Liver (tissue), 9 donors: ENCODE results near the gene MAP1LC3B. TPM values are rescaled to one million over a fixed set of nuclear protein-coding genes. Genes with fewer than 3 reads are reported as not detected.
"Not testable (repeated sequence)": the region's sequence is repeated elsewhere in the genome, so short reads cannot be mapped to it uniquely, and the experiment has no call there.

Experiments used
- DNase-seq: peaks from one replicate; pipeline ENCODE4 v3.0.0-alpha.2; 2017; ENCODE audit warnings: low spot score
- H3K27ac ChIP-seq, 2 donors: one replicate each; pipeline ENCODE4 v1.7.0; 2013; ENCODE audit warnings: inconsistent platforms in 2 of 2, low read length in 2 of 2, control low read depth in 1 of 2, low read depth in 1 of 2, mild to moderate bottlenecking in 1 of 2
- H3K27me3 ChIP-seq, 4 donors: one replicate each; pipeline versions ENCODE4 v1.6.1 to v1.7.0; 2013; ENCODE audit warnings: low read length in 3 of 4, inconsistent platforms in 1 of 4, mild to moderate bottlenecking in 1 of 4, moderate library complexity in 1 of 4; ENCODE audit not compliant: control insufficient read depth in 4 of 4, insufficient read depth in 4 of 4
- H3K36me3 ChIP-seq, 4 donors: one replicate each; pipeline versions ENCODE4 v1.6.1 to v1.7.0; 2013; ENCODE audit warnings: low read length in 3 of 4, mild to moderate bottlenecking in 3 of 4, low read depth in 1 of 4, moderate library complexity in 1 of 4; ENCODE audit not compliant: control insufficient read depth in 4 of 4, insufficient read depth in 3 of 4
- H3K4me1 ChIP-seq, 4 donors: one replicate each; pipeline versions ENCODE4 v1.6.1 to v1.7.0; 2013; ENCODE audit warnings: low read length in 3 of 4, mild to moderate bottlenecking in 3 of 4, moderate library complexity in 1 of 4; ENCODE audit not compliant: control insufficient read depth in 4 of 4, insufficient read depth in 4 of 4
- H3K4me3 ChIP-seq, 3 donors: one replicate each; pipeline versions ENCODE4 v1.6.1 to v1.7.0; 2013; ENCODE audit warnings: low read length in 3 of 3, control low read depth in 1 of 3, low read depth in 1 of 3, mild to moderate bottlenecking in 1 of 3
- H3K9ac ChIP-seq, 2 donors: one replicate each; pipeline ENCODE4 v1.7.0; 2013; ENCODE audit warnings: low read length in 2 of 2, mild to moderate bottlenecking in 2 of 2, moderate library complexity in 2 of 2, control low read depth in 1 of 2, low read depth in 1 of 2
- H3K9me3 ChIP-seq, 4 donors: one replicate each; pipeline versions ENCODE4 v1.6.1 to v1.7.0; 2013; ENCODE audit warnings: low read length in 3 of 4; ENCODE audit not compliant: control insufficient read depth in 4 of 4
- ATF3 ChIP-seq: IDR thresholded peaks from 2 replicates; pipeline ENCODE4 v1.6.1; 2016; ENCODE audit warnings: antibody characterized with exemption
- EGR1 ChIP-seq, 2 donors: IDR thresholded peaks; 2 replicates each; pipeline ENCODE4 v1.6.1; 2016 to 2018; ENCODE audit warnings: antibody characterized with exemption in 2 of 2, low read depth in 2 of 2
- FOXA1 ChIP-seq: IDR thresholded peaks from 2 replicates; pipeline ENCODE4 v1.6.1; 2016; ENCODE audit warnings: antibody characterized with exemption
- FOXA2 ChIP-seq: IDR thresholded peaks from 2 replicates; pipeline ENCODE4 v1.6.1; 2016; ENCODE audit warnings: antibody characterized with exemption
- HNF4A ChIP-seq, 2 donors: conservative IDR thresholded peaks; 2 replicates each; pipeline ENCODE4 v1.6.1; 2016; ENCODE audit warnings: antibody characterized with exemption in 2 of 2, mild to moderate bottlenecking in 2 of 2
- HNF4G ChIP-seq: IDR thresholded peaks from 2 replicates; pipeline ENCODE4 v1.6.1; 2016; ENCODE audit warnings: antibody characterized with exemption
- MAX ChIP-seq: IDR thresholded peaks from 2 replicates; pipeline ENCODE4 v1.6.1; 2016; ENCODE audit warnings: antibody characterized with exemption
- NR2F2 ChIP-seq: IDR thresholded peaks from 2 replicates; pipeline ENCODE4 v1.6.1; 2016; ENCODE audit warnings: antibody characterized with exemption
- RAD21 ChIP-seq, 2 donors: IDR thresholded peaks; 2 replicates each; pipeline ENCODE4 v1.6.1; 2016; ENCODE audit warnings: antibody characterized with exemption in 2 of 2, mild to moderate bottlenecking in 2 of 2
- REST ChIP-seq: IDR thresholded peaks from 2 replicates; pipeline ENCODE4 v1.6.1; 2016; ENCODE audit warnings: antibody characterized with exemption, mild to moderate bottlenecking
- RXRA ChIP-seq, 2 donors: IDR thresholded peaks; 2 replicates each; pipeline ENCODE4 v1.6.1; 2017 to 2018; ENCODE audit warnings: antibody characterized with exemption in 2 of 2, mild to moderate bottlenecking in 1 of 2
- SP1 ChIP-seq: IDR thresholded peaks from 2 replicates; pipeline ENCODE4 v1.6.1; 2018; ENCODE audit warnings: antibody characterized with exemption, mild to moderate bottlenecking
- ZBTB33 ChIP-seq: IDR thresholded peaks from 2 replicates; pipeline ENCODE4 v1.6.1; 2016; ENCODE audit warnings: antibody characterized with exemption
- WGBS: extraction: QIAGEN DNeasy Blood & Tissue Kit; methylation state at CpG from one replicate; pipeline ENCODE4 v1.1.7; 2013; 5-methylcytosine and 5-hydroxymethylcytosine counted together
- polyA plus RNA-seq, 2 donors: library from polyadenylated mRNA; stranded (reverse) in 1 of 2; unstranded in 1 of 2; fragments of 200-250 nt in 1 of 2; fragments of >200 nt in 1 of 2; fragmentation: Nextera tagmentation in 1 of 2; extraction: Ambion mirVana in 1 of 2; gene quantifications; one replicate each; pipeline versions ENCODE4 v1.2.1 to v1.2.3, GENCODE V29; 2013 to 2015
- total RNA-seq, 2 donors: library from RNA; depleted of rRNA; stranded (reverse); fragments of >200 nt; gene quantifications; one replicate each; pipeline ENCODE4 v1.2.3, GENCODE V29; 2014
- donor health status: healthy.
- donor health status: healthy.
- donor health status: healthy.
- donor health status: healthy.
- donor health status: healthy.

Gene MAP1LC3B
- total and polyA plus RNA-seq, 4 donors: 10.3 to 36.3 (median 15.7) TPM

GRCh38 chr16:87375426-87376135 is 16.6 kb upstream of the MAP1LC3B start:
- peak overlapping the region; percentile 13 to 48 for H3K27ac ChIP-seq
- H3K4me3 ChIP-seq: no peak overlapping the region
- no peaks in the 10 kb centered on the region for H3K36me3 ChIP-seq
- no peak for DNase-seq
- TF ChIP-seq EGR1 (IDR thresholded peaks at IDR 0.05; ENCODE audit: low read depth in 2 of 2): no peak
- no peak for TF ChIP-seq ZBTB33
- peak; percentile 31 to 68 for TF ChIP-seq HNF4A (conservative IDR thresholded peaks at IDR 0.05)
- TF ChIP-seq REST: no peak
- TF ChIP-seq FOXA2: no peak
- peak in 1 of 2 donors; percentile 6 for TF ChIP-seq RAD21 (IDR thresholded peaks at IDR 0.05)
- H3K9me3 ChIP-seq: no peaks in the 10 kb centered on the region
- peaks cover 5 to 35% (median 26%) of the 10 kb centered on the region in 4 donors for H3K4me1 ChIP-seq
- no peaks in the 10 kb centered on the region for H3K27me3 ChIP-seq
- no peak overlapping the region for H3K9ac ChIP-seq
- 59% methylated on average over 9 of the region's 9 CpGs for WGBS

- peak; percentile 46 for DNase-seq
These were observed 15.5 kb upstream of the MAP1LC3B start for GRCh38 chr16:87376660-87377059.

GRCh38 chr16:87379312-87379752 is 12.8 kb upstream of the MAP1LC3B start:
- not testable (repeated sequence) for H3K4me3 ChIP-seq, H3K36me3 ChIP-seq, DNase-seq, H3K9me3 ChIP-seq, H3K9ac ChIP-seq, H3K27me3 ChIP-seq
- TF ChIP-seq RAD21 (IDR thresholded peaks at IDR 0.05) (peak in 1 of 2 donors; percentile 21), SP1 (peak; percentile 69), FOXA2 (peak; percentile 88), MAX (peak; percentile 38), HNF4G (peak; percentile 21), NR2F2 (peak; percentile 28), HNF4A (conservative IDR thresholded peaks at IDR 0.05) (peak; percentile 82), RXRA (IDR thresholded peaks at IDR 0.05) (peak; percentile 77 to 79), FOXA1 (peak; percentile 56)
- WGBS: 56% methylated on average over 3 of the region's 3 CpGs
- Histone ChIP-seq H3K27ac (peak overlapping the region in 1 of 2 donors; percentile 11), H3K4me1 (peaks cover 12 to 49% (median 44%) of the 10 kb centered on the region in 4 donors)

More at GRCh38 chr16:87376660-87377059, 15.5 kb upstream of the MAP1LC3B start:
- WGBS: 91% methylated on average over 6 of the region's 6 CpGs
- H3K4me3 ChIP-seq: no peak overlapping the region
- TF ChIP-seq ATF3: no peak
- no peak overlapping the region for H3K9ac ChIP-seq
- no peaks in the 10 kb centered on the region for H3K9me3 ChIP-seq
- H3K4me1 ChIP-seq: peaks cover 10 to 39% (median 37%) of the 10 kb centered on the region in 4 donors
- H3K36me3 ChIP-seq: no peaks in the 10 kb centered on the region
- H3K27ac ChIP-seq: no peak overlapping the region
- no peaks in the 10 kb centered on the region for H3K27me3 ChIP-seq
